Ishikawa (cell line): Measurements from ENCODE around the gene SLC9A4.

Source experiments
- CEBPB ChIP-seq: IDR thresholded peaks from 2 replicates; pipeline ENCODE4 v1.6.1; 2012
- CREB1 ChIP-seq: IDR thresholded peaks from 2 replicates; pipeline ENCODE4 v1.6.1; 2012; ENCODE audit warnings: low read depth
- EGR1 ChIP-seq: IDR thresholded peaks from 2 replicates; pipeline ENCODE4 v1.6.1; 2012
- EP300 ChIP-seq: IDR thresholded peaks from 2 replicates; pipeline ENCODE4 v1.6.1; 2012; ENCODE audit warnings: borderline replicate concordance
- FOXM1 ChIP-seq: IDR thresholded peaks from 2 replicates; pipeline ENCODE4 v1.6.1; 2012; ENCODE audit warnings: low read depth, borderline replicate concordance
- MAX ChIP-seq: IDR thresholded peaks from 2 replicates; pipeline ENCODE4 v1.6.1; 2012
- NFIC ChIP-seq: IDR thresholded peaks from 2 replicates; pipeline ENCODE4 v1.6.1; 2012
- RAD21 ChIP-seq: IDR thresholded peaks from 2 replicates; pipeline ENCODE4 v1.6.1; 2012; ENCODE audit warnings: low read depth
- REST ChIP-seq: IDR thresholded peaks from 2 replicates; pipeline ENCODE4 v1.6.1; 2012; ENCODE audit warnings: low read depth, mild to moderate bottlenecking
- TAF1 ChIP-seq: IDR thresholded peaks from 2 replicates; pipeline ENCODE4 v1.6.1; 2012; ENCODE audit warnings: low read depth, mild to moderate bottlenecking
- TCF12 ChIP-seq: IDR thresholded peaks from 2 replicates; pipeline ENCODE4 v1.6.1; 2012; ENCODE audit warnings: low read depth
- TEAD4 ChIP-seq: IDR thresholded peaks from 2 replicates; pipeline ENCODE4 v1.6.1; 2012
- USF1 ChIP-seq: IDR thresholded peaks from 2 replicates; pipeline ENCODE4 v1.6.1; 2012
- YY1 ChIP-seq: IDR thresholded peaks from 2 replicates; pipeline ENCODE4 v1.6.1; 2012; ENCODE audit warnings: low read depth
- ZBTB7A ChIP-seq: IDR thresholded peaks from 2 replicates; pipeline ENCODE4 v1.6.1; 2012; ENCODE audit warnings: low read depth

SLC9A4 gene

GRCh38 chr2:102489646-102490045, 16.6 kb downstream of the SLC9A4 start:
- no peak for TF ChIP-seq TAF1
- TF ChIP-seq TEAD4: no peak
- TF ChIP-seq FOXM1: no peak
- no peak for TF ChIP-seq USF1

GRCh38 chr2:102492006-102492405, 19.0 kb downstream of the SLC9A4 start:
- TF ChIP-seq ZBTB7A (no peak), YY1 (no peak), RAD21 (no peak), EP300 (no peak), NFIC (no peak), TEAD4 (no peak), MAX (no peak), TCF12 (no peak), TAF1 (no peak), EGR1 (no peak), CREB1 (no peak), FOXM1 (no peak), REST (no peak), CEBPB (no peak), USF1 (no peak)

- no peak for TF ChIP-seq CEBPB
- no peak for TF ChIP-seq CREB1
- TF ChIP-seq MAX: no peak
- TF ChIP-seq NFIC: no peak
- no peak for TF ChIP-seq YY1
- TF ChIP-seq REST: no peak
- no peak for TF ChIP-seq FOXM1
- no peak for TF ChIP-seq EGR1
- TF ChIP-seq ZBTB7A: no peak
- no peak for TF ChIP-seq TAF1
Observed at GRCh38 chr2:102494570-102494969, 21.5 kb downstream of the SLC9A4 start.

- TF ChIP-seq NFIC (no peak), TEAD4 (no peak), CEBPB (no peak), EGR1 (no peak), ZBTB7A (no peak), YY1 (no peak), RAD21 (no peak), CREB1 (no peak), TCF12 (no peak)
Observed at GRCh38 chr2:102498414-102498813, 25.4 kb downstream of the SLC9A4 start.

GRCh38 chr2:102499558-102499957, 26.5 kb downstream of the SLC9A4 start:
- TF ChIP-seq CREB1: no peak
- TF ChIP-seq RAD21: no peak
- no peak for TF ChIP-seq EP300
- TF ChIP-seq NFIC: no peak
- no peak for TF ChIP-seq YY1

- TF ChIP-seq TAF1 (no peak), CREB1 (no peak), REST (no peak), YY1 (no peak), RAD21 (no peak), MAX (no peak), ZBTB7A (no peak), EGR1 (no peak)
Observed at GRCh38 chr2:102502576-102502975, 29.6 kb downstream of the SLC9A4 start.
